ENCODE data around the gene POU6F2. TPM values are rescaled to one million over a fixed set of nuclear protein-coding genes. Genes with fewer than 3 reads are reported as not detected.

The POU6F2 gene
- total RNA-seq, 1 experiment from 2014 or later: 3.9 TPM

GRCh38 chr7:39386718-39387117 is 409.0 kb downstream of the POU6F2 start:
- CTCF ChIA-PET: no interaction called here
- H3K4me3 ChIP-seq (ENCODE audit: low read depth, low read length): no peak overlapping the region
- no peaks in the 10 kb centered on the region for H3K27me3 ChIP-seq (replicated peaks; ENCODE audit: control insufficient read depth, insufficient read depth, low read length)
- H3K4me1 ChIP-seq: no peaks in the 10 kb centered on the region
- POLR2A ChIA-PET: no interaction called here
- Mint-ChIP-seq H3K27ac (ENCODE audit: unreplicated experiment) (no peak overlapping the region), H3K9me3 (ENCODE audit: unreplicated experiment) (no peaks in the 10 kb centered on the region), H3K27me3 (ENCODE audit: insufficient read depth, unreplicated experiment) (peaks cover 18% of the 10 kb centered on the region), H3K36me3 (ENCODE audit: insufficient read depth, unreplicated experiment) (no peaks in the 10 kb centered on the region), H3K4me3 (ENCODE audit: unreplicated experiment) (no peak overlapping the region), H3K4me1 (ENCODE audit: low read depth, unreplicated experiment) (no peaks in the 10 kb centered on the region)
- intact Hi-C loops (cut with micrococcal nuclease; ENCODE audit: unreplicated experiment): no loop called here
- no peak for TF ChIP-seq CTCF (IDR thresholded peaks at IDR 0.05; ENCODE audit: insufficient read depth in 1 of 2, low read depth in 1 of 2, low read length in 1 of 2, severe bottlenecking in 1 of 2, unreplicated experiment in 1 of 2)
- BruUV-seq (replicated peaks): no TSS peak
- DNase-seq: no peak
- H3K9me3 ChIP-seq: no peaks in the 10 kb centered on the region
- H3K36me3 ChIP-seq (ENCODE audit: control insufficient read depth, insufficient read depth, low read length): no peaks in the 10 kb centered on the region

- ChIA-PET POLR2A (no interaction called here), CTCF (no interaction called here)
- H3K9me3 Mint-ChIP-seq (ENCODE audit: unreplicated experiment): no peaks in the 10 kb centered on the region
- peaks cover 26% of the 10 kb centered on the region for H3K27me3 Mint-ChIP-seq (ENCODE audit: insufficient read depth, unreplicated experiment)
- intact Hi-C loops (cut with micrococcal nuclease; ENCODE audit: unreplicated experiment): no loop called here
- no peak overlapping the region for H3K27ac Mint-ChIP-seq (ENCODE audit: unreplicated experiment)
- TF ChIP-seq CTCF (IDR thresholded peaks at IDR 0.05; ENCODE audit: insufficient read depth in 1 of 2, low read depth in 1 of 2, low read length in 1 of 2, severe bottlenecking in 1 of 2, unreplicated experiment in 1 of 2): no peak
- H3K36me3 Mint-ChIP-seq (ENCODE audit: insufficient read depth, unreplicated experiment): no peaks in the 10 kb centered on the region
- Histone ChIP-seq H3K4me3 (ENCODE audit: low read depth, low read length) (no peak overlapping the region), H3K4me1 (no peaks in the 10 kb centered on the region), H3K9me3 (no peaks in the 10 kb centered on the region), H3K27me3 (replicated peaks; ENCODE audit: control insufficient read depth, insufficient read depth, low read length) (no peaks in the 10 kb centered on the region), H3K36me3 (ENCODE audit: control insufficient read depth, insufficient read depth, low read length) (no peaks in the 10 kb centered on the region)
- no TSS peak for BruUV-seq (replicated peaks)
- DNase-seq: no peak
- H3K4me1 Mint-ChIP-seq (ENCODE audit: low read depth, unreplicated experiment): no peaks in the 10 kb centered on the region
- no peak overlapping the region for H3K4me3 Mint-ChIP-seq (ENCODE audit: unreplicated experiment)
These were observed 414.4 kb downstream of the POU6F2 start for GRCh38 chr7:39392151-39392550.

- H3K4me3 ChIP-seq (ENCODE audit: low read depth, low read length): no peak overlapping the region
- H3K27ac Mint-ChIP-seq (ENCODE audit: unreplicated experiment): no peak overlapping the region
- H3K9me3 Mint-ChIP-seq (ENCODE audit: unreplicated experiment): no peaks in the 10 kb centered on the region
- TF ChIP-seq CTCF (IDR thresholded peaks at IDR 0.05; ENCODE audit: insufficient read depth in 1 of 2, low read depth in 1 of 2, low read length in 1 of 2, severe bottlenecking in 1 of 2, unreplicated experiment in 1 of 2): no peak
- no peaks in the 10 kb centered on the region for H3K36me3 Mint-ChIP-seq (ENCODE audit: insufficient read depth, unreplicated experiment)
- H3K27me3 Mint-ChIP-seq (ENCODE audit: insufficient read depth, unreplicated experiment): peaks cover 32% of the 10 kb centered on the region
- no peak for DNase-seq
- intact Hi-C loops (cut with micrococcal nuclease; ENCODE audit: unreplicated experiment): no loop called here
- POLR2A ChIA-PET: no interaction called here
- CTCF ChIA-PET: no interaction called here
- H3K36me3 ChIP-seq (ENCODE audit: control insufficient read depth, insufficient read depth, low read length): no peaks in the 10 kb centered on the region
- no peaks in the 10 kb centered on the region for H3K4me1 Mint-ChIP-seq (ENCODE audit: low read depth, unreplicated experiment)
- no peaks in the 10 kb centered on the region for H3K9me3 ChIP-seq
- no peaks in the 10 kb centered on the region for H3K4me1 ChIP-seq
- H3K4me3 Mint-ChIP-seq (ENCODE audit: unreplicated experiment): no peak overlapping the region
- no TSS peak for BruUV-seq (replicated peaks)
- H3K27me3 ChIP-seq (replicated peaks; ENCODE audit: control insufficient read depth, insufficient read depth, low read length): no peaks in the 10 kb centered on the region
These were observed 416.5 kb downstream of the POU6F2 start for GRCh38 chr7:39394105-39394680.

Measured in Caco-2 (cell line).